Activated effector memory CD4-positive, alpha-beta T cell treated with Interleukin-2 at 50 U/mL for 16 hours (primary cell): Measurements from ENCODE around the gene POLDIP3.
A peak's percentile ranks its signal among the peaks of the same experiment; 100 is the strongest.

Source experiments
- DNase-seq: peaks from one replicate; pipeline ENCODE4 v3.0.0-alpha.2; 2020

Gene POLDIP3

DNA sequence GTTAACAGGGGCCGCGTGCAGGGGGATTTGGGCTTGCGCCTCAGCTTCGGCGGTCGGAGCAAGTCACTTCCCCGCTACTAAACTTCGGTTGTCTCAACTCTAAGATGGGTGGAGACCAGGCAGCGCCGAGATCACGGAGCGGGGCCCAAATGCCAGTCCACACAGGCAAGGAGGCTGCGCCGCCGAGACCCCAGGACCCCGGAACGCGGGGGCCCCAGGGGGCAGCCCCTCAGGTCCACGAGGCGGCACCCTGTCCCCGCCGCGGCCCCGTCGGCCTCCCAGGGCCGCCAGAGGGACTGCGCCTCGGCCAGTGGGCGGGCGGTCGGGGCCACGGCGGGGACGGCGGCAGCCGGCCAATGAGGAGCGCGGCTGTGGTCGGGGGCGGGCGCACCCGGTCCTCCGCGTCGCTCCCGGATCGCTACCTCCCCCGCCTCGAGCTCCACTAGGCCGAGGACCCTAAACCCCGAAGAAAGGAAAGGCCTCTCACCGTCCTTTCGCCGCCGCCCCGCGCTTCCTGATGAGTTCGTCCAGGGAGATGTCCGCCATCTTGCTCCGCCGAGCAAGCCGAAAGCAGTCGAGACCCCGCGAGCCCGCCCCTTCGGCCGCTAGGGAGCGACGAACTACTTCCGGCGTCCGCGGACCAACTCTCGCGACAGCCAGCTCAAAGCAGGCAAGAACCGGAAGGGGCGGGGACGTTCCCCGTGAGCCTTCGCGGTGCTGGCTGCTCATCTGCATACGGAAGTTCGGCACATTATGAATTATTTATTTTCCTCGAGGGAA is at the start of gene POLDIP3:
Gene POLDIP3, minus strand, starts transcription at position 572 of the 780 bp plus-strand sequence. Its CDS starts 26 bp downstream, at position 546.
- DNase-seq: peak; percentile 97

GRCh38 chr22:42661985-42662831 is 47.5 kb upstream of the POLDIP3 start:
- DNase-seq: peak; percentile 63

GRCh38 chr22:42656578-42656977 is 41.9 kb upstream of the POLDIP3 start:
- no peak for DNase-seq

- DNase-seq: no peak
Measured at GRCh38 chr22:42655693-42656092, 41.0 kb upstream of the POLDIP3 start.

DNA sequence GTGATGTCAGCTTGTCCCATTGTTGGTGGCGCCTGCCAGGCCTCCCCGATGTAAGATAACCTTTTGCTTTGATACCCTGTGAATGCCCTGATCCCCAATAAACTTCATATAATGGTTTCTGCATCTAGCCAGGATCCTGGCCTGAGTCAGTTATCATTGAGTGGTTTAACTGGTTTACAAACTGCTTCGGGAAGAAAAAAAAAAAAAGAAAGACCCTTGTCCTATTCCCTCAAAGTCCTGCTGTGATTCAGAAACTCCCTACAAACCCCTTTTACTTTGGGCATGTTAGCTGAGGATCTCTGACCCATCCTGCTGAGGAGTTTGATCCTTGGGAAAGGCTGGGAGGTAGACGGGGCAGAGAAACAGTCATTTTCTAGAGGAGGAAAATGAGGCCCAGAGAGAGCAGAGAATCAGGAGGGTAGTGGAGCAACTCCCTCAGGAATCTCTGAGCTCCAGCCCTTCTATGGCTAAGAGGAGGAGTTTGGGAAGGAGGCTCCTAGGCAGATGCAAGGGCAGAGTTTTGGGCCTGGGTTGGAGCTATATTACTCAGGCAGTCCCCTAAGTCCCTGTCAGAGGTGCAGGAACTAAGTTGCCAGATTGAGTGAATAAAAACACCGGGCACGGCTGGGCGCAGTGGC is 39.9 kb upstream of the POLDIP3 start:
- DNase-seq: no peak

DNA sequence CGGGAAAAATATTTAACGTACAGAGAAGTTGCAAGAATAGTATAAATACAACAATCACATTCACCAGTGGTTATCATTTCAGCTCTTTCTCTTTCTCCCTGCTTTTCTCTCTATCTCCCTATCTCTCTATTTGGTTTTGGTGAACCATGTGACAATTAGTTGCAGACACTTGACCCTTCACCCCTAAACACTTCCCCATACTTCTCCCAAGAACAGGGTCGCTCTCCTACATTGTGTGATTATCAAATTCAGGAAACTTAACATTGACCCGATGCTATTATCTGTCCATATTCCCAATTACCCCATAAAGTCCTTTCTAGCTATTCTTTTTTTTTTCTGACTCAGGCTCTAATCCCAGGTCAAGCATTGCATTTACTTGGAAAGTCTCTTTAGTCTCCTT is 39.3 kb upstream of the POLDIP3 start:
- no peak for DNase-seq

DNA sequence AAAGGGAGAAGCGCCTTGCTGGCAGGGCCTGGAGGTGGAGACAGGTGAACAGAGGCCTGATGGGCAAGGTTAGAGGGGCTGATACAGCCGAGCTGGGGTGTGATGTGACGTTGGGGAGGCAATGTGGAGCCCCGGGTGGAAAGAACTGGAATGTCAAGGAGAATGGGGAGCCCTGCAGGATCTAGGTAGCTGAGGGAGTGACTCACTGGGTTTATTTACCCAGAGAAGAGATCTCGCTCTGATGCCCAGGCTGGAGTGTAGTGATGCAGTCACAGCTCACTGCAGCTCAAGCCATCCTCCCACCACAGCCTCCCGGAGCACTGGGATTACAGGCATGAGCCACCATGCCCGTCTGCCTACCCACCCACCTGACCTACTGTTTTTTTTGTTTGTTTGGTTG is 36.5 kb upstream of the POLDIP3 start:
- no peak for DNase-seq

DNA sequence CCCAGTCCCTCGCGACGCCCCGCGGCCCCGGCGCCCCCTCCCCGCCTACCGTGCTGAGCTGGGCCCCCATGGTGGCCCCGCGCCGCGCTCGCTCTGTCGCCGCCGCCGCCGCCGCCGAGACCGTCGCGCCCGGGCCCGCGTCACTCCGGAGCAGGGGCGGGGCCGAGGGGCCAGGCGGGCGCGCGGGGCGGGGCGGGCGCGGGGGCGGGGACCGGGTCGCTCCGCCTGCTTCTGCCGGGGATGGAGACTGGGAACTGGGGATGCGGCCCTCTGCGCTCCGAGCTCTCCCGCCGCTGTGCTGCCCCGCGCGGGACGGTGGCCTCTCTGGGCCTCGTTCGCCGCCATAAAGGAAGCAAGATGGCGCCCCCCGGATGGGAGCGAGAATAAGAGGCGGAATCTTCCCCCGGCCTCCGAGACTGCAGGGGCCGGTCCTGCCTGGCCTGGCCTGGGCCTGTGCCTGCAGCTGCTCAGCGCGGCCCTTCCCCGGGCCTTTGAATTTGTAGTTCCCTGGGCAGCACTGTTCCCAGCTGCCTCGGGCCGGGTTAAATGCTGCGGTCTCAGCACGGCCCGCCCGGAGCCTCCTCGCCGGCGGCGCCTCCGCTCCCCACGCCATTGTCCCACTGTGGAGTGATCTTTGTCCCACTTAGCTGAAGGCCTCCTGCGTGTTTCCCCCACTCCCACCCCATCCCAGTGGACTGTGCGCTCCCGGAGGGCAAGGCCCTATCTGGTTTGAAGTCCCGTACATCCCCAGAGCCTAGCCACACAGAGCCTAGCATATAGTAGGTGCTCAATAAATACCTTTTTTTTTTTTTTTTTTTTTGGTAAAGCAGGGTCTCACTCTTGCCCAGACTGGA is 34.8 kb upstream of the POLDIP3 start, which contains the start of gene CYB5R3:
Gene CYB5R3, minus strand, starts transcription at position 147 of the 854 bp plus-strand sequence. Its CDS starts 77 bp downstream, at position 70.
- DNase-seq: peak; percentile 71

DNA sequence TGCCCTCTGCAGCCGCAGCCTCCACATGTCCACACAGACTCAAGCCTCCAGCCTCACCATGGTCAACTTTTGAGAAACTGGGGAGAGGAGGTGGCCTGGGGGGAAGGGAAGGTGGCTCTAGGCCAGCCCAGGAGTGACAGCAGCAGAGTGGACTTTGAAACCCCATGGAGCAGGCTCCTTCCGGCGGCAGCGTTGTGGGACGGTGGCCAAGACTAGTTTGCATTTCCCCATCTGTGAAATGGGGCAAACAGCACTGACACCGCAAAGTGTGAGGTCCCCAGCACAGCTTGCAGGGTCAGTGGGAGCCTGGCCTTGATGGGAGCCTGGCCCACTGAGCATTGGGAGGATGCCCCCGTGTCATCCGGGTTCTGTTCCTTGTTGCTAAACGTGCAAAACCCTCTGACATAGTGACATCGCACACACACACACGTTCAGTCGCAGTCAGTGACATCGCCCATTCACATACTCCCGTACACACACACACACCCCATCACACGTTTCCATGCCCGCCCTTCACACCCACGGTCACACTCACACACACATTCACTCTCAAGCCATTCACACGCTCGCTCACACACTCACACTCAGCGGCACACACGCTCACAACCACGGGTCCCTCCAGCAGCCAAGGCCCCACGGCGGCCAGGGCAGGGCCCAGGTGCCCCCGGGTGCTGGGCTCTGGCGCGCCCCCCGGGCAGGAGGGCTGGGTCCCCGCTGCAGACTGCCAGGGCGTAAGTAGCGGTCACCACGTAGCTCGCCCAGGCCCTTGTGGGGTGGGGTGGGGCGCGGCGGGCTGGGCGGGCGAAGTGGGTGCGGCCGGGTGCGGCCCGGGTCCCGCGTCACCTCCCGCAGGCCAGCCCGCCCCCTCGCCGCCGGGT is 33.9 kb upstream of the POLDIP3 start:
- no peak for DNase-seq

- DNase-seq: no peak
Measured at GRCh38 chr22:42648017-42648367, 33.3 kb upstream of the POLDIP3 start.

GRCh38 chr22:42646569-42647525 is 32.2 kb upstream of the POLDIP3 start:
- no peak for DNase-seq

GRCh38 chr22:42645938-42646568 is 31.4 kb upstream of the POLDIP3 start:
- DNase-seq: no peak

DNA sequence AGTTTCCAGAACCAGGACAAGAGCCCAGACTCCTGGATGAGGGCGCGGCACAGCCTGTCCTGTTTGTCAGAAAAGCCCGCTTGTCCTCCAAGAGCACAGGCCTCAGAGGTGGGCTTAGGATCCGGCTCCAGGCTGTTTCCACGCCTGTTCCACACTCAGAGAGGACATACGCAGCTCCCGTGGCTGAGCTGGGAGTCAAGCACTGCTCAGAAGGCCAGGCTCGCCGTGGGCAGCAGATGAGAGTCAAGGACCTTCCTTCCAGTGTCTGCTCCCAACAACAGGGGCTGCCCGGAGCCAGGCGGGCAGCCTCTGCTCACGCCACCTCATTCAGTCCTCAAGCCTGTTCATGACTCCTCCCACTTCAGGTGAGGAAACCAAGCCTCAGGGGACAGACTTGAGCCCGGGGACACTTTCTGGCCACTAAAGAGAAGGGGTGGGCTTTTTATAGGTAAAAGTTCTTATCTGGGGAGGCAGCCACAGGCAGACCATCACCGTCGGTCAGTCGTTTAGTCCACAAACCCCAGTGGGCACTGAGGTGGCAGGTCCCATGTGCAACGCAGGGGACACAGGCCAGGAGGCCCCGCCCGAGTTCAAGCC is 30.8 kb upstream of the POLDIP3 start:
- no peak for DNase-seq

DNA sequence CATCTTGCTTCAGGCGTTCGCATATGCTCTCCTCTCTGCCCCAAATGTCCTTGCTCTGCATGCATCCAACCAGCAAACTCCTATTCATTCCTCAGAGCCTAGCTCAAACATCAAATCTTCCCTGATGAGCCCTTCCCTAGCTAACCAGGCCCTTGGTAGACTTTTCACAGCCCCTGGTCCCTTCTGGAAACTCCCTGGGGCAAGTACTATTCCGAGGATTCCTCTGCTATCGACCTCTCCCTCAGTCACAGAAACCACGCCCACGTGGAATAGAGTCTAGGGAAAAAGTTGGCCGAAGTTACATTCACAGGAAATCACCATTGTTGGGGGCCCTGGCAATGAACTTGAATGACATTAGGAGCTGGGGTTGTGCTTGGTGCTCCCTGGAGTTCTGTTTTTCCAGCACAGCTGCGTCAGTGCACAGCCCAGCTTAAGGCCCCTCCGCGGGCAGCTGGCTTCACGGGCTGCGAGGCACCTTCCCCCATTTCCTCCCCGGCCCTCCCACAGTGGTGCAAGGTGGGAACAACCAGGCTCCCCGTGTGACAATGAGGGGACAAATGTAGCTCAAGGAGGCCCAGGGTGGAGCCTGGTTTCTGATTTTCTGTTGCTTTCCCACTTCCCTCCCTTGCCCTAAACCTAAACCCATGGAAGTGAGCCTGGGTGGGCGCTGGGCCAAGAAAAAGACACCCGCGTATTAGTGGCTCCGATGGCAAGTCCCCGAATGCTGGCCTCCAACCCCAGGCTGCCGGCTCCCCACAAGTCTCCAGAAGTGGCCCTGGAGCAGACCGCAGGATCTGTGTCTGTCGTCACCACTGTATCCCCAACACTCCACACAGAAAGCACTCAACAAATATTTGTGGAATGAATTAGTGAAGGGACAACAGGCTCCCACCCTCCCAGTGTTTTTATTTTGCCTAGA is 30.0 kb upstream of the POLDIP3 start:
- no peak for DNase-seq

DNA sequence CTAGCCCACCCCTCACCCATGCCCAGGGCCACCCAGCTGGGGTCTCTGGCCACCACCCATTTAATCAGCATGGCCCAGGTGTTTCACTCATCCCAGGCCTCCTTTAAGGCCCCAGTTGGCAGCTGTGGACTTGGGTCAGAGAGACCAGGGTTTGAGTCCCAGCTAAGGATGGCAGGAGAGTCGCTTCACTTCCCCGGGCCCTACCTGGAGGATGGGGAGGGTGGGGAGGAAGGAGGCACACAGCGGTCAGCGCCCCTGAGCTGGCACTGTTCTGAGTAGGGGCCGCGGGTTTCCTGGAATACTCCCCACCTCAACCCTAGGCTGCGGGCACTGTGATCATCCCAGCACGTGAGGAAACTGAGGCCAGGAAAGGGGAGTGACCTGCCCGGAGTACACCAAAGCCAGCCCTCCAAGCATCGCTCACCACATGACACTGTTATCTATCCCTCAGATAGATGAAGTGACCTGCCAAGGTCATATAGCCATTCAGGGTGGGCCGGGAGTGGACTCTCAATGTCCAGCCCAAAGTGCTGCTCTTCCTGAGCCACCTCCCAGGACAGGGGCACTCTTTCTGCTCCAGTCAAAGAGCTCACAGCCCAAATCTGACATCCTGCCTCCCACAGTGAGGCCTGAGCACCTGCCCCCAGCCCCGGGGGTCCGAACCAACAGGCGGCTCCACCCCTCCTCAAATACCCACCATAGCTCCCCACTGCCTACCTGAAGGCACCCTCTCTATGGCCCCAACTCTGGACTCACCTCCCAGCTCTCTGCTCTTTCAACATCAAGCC is 29.1 kb upstream of the POLDIP3 start:
- DNase-seq: no peak

GRCh38 chr22:42642806-42643633 is 28.3 kb upstream of the POLDIP3 start:
- no peak for DNase-seq
